Mucosa of descending colon (tissue), 3 donors: ENCODE measurements around the gene SLC6A12. TPM values are rescaled to one million over a fixed set of nuclear protein-coding genes. Genes with fewer than 3 reads are reported as not detected.

ENCODE experiments used
- ATAC-seq: fragments of 200-7000 bp; cut with Tn5 transposase; one replicate; pipeline ENCODE4 v1.9.1; 2020; ENCODE audit warnings: mild to moderate bottlenecking, moderate library complexity
- DNase-seq, 3 donors: peaks; one replicate each; pipeline ENCODE4 v3.0.0-alpha.2; 2020
- H3K36me3 ChIP-seq: fragments of 200-600 bp; one replicate; pipeline ENCODE4 v1.8.0; 2021; ENCODE audit warnings: low read depth, mild to moderate bottlenecking
- H3K4me1 ChIP-seq: fragments of 200-600 bp; one replicate; pipeline ENCODE4 v1.8.0; 2021; ENCODE audit warnings: low read depth, mild to moderate bottlenecking
- H3K4me3 ChIP-seq: fragments of 200-600 bp; one replicate; pipeline ENCODE4 v1.8.0; 2021; ENCODE audit warnings: mild to moderate bottlenecking
- H3K9me3 ChIP-seq: fragments of 200-600 bp; one replicate; pipeline ENCODE4 v1.8.0; 2021; ENCODE audit warnings: mild to moderate bottlenecking
- intact Hi-C, 2 donors: fragments of 100-400 bp; cut with DNase I in 1 of 2; cut with micrococcal nuclease in 1 of 2; formaldehyde crosslinking; loops; one replicate each; pipeline versions ENCODE4 v1.11.0 to v1.11.1; 2022; cut with DNase I, micrococcal nuclease
- long read RNA-seq, 2 donors: library from polyadenylated mRNA; unstranded; transcript quantifications; one replicate each; pipeline ENCODE4 v2.0.0, GENCODE V29; 2019 to 2021
- total RNA-seq, 3 donors: library from RNA; stranded (reverse); fragmentation: NEBNext Ultra II Directional in 2 of 3; extraction: Animal tissue kit (Norgen Biotek cat#: 25700) in 2 of 3; gene quantifications; one replicate each; pipeline versions ENCODE4 v1.2.1 to v1.2.4, GENCODE V29; 2021 to 2023
- TF ChIP-seq, protein P1 (sequence below): fragments of 200-600 bp; IDR thresholded peaks from one replicate; pipeline ENCODE4 v1.8.0; 2022; ENCODE audit warnings: antibody characterized with exemption, mild to moderate bottlenecking
- donor health status: DM: no; HTN: no; CAD: no; lungs with moderate emphysema.
- donor health status: DM: no; HTN: no; CAD: no.
- donor health status: DM: no; HTN: yes; CAD: no.

Gene SLC6A12
- total RNA-seq: 1 to 10 TPM in 2 of 3 donors, not detected in 1; 1.3 to 5.1 TPM
- long read RNA-seq, donor 1, partial matches to known transcripts: 0 of 2 reads
- long read RNA-seq, donor 1, other reads (novel, unspliced or antisense): 2 of 2 reads
- long read RNA-seq, donor 2, partial matches to known transcripts: 0 of 1 reads
- long read RNA-seq, donor 2, other reads (novel, unspliced or antisense): 1 of 1 reads

DNA sequence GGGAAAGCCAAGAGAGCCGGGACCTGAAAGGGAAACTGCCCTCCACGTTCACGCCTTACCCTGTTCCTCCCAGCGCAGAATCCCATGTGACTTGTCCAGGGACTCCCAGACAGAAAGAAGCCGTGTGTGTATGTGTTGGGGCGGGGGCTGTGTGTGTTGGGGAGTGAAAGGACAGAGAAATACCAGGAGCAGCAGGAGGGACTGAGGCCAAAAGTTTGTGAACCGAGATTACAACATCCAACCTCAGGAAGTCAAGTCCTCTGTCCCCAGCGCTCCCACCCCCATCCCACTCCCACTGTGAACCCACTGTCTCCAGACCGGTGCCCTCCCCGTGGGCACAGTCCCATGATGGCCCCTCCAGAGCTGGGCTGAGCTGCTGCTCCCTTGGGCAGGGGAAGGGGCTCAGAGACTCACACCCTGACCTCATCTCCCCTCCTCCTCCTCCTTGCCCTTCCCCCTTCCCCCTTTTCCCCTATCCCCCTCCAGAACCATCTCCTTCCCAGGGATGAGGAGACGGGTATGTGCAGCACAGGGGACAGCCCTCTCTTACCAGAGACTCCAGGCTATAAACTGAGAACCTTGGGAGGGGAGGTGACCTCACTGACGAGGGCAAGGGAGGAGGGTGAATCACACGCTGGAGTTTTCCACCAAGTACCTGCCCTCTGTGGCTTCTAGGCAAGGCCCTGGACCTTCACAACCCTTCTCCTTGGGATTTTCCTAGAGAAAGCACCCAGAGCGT lies at the start of gene SLC6A12:
TSS of gene SLC6A12 (minus strand) at position 155 of the 739 bp plus-strand sequence. CDS start 4,171 bp downstream, outside the sequence.
- ATAC-seq (peak; percentile 40), DNase-seq (no peak)
- H3K9me3 ChIP-seq: no peaks in the 10 kb centered on the region
- intact Hi-C loops: no loop called here
- peaks cover 19% of the 10 kb centered on the region for H3K4me1 ChIP-seq
- TF ChIP-seq, protein P1, sequence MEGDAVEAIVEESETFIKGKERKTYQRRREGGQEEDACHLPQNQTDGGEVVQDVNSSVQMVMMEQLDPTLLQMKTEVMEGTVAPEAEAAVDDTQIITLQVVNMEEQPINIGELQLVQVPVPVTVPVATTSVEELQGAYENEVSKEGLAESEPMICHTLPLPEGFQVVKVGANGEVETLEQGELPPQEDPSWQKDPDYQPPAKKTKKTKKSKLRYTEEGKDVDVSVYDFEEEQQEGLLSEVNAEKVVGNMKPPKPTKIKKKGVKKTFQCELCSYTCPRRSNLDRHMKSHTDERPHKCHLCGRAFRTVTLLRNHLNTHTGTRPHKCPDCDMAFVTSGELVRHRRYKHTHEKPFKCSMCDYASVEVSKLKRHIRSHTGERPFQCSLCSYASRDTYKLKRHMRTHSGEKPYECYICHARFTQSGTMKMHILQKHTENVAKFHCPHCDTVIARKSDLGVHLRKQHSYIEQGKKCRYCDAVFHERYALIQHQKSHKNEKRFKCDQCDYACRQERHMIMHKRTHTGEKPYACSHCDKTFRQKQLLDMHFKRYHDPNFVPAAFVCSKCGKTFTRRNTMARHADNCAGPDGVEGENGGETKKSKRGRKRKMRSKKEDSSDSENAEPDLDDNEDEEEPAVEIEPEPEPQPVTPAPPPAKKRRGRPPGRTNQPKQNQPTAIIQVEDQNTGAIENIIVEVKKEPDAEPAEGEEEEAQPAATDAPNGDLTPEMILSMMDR: no peak
- no peak within 1 kb of the TSS for H3K4me3 ChIP-seq
- H3K36me3 ChIP-seq: no peaks in the 10 kb centered on the region

DNA sequence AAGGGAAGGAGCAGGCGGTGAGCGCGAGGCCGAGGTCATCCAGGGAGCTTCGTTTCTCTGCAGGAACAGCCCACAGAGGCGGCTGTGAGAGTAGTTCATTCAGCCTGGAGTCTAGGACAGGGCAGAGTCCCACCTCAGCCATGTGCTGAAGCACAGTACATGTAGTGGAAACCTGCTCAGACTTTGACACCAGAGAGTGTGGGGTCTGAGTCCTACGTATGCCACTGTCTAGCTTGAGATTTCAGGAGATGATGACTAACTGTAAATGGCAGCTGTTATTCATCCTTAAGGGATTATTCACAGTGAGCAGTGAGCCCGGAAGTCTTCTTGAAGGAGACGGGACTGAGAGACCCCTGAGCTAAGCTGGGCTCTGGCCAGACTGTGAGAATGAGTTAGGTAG lies 49.6 kb upstream of the SLC6A12 start:
- intact Hi-C loops: no loop called here
- no peaks in the 10 kb centered on the region for H3K36me3 ChIP-seq

DNA sequence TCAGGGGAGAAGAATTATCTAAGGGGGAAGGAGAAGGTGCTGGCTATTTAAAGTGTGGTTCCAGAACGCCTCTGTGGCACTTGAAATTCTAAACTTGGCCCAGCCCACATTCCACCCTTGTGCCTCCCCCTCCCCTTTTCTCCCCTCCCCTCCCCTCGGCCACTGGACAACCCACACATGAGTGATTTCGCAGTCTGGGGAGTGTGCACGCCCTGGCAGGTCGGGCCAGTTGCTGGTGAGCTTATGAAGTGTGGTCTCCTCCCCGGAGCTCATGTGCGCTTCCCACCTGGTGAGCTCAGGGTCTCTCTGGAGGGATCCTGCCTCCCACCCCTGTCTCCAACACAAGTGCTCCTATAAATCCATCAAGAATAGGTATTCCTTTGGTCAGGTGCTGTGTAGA lies 48.9 kb upstream of the SLC6A12 start, which contains the start of gene SLC6A13:
TSS of gene SLC6A13 (minus strand) at position 20 of the 400 bp plus-strand sequence. CDS start 2,784 bp downstream, outside the sequence.
- H3K4me1 ChIP-seq: no peaks in the 10 kb centered on the region
- no peak for DNase-seq
- TF ChIP-seq, protein P1: no peak
- no peaks in the 10 kb centered on the region for H3K36me3 ChIP-seq
- no peak within 1 kb of the TSS for H3K4me3 ChIP-seq
- intact Hi-C loops: no loop called here
- H3K9me3 ChIP-seq: no peaks in the 10 kb centered on the region
- ATAC-seq: no peak

More for the DNA sequence above, 49.6 kb upstream of the SLC6A12 start:
- no peak overlapping the region for H3K4me3 ChIP-seq
- no peaks in the 10 kb centered on the region for H3K9me3 ChIP-seq
- DNase-seq: no peak
- H3K4me1 ChIP-seq: no peaks in the 10 kb centered on the region
- no peak for ATAC-seq
- TF ChIP-seq, protein P1: no peak

DNA sequence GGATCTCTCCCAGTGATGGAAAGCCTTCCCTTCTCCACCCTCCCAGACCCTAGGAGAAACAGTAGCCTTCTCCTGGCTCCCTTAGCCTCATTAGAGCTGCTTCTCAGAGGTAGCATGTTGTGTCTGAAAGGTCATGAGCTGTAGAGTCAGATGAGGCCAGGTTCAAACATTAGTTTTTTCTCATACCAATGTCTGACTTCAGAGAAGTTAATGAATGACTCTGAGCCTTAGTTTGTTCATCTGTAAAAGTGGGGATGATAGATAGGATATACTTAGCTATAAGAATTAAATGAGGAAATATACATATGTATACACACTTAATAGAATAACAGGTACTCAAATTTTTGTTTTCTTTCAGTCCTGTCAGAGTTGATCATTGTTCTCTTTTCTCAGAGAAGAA lies 48.2 kb upstream of the SLC6A12 start:
- H3K4me3 ChIP-seq: no peak overlapping the region
- intact Hi-C loops: no loop called here
- TF ChIP-seq, protein P1: no peak
- DNase-seq: no peak
- no peaks in the 10 kb centered on the region for H3K4me1 ChIP-seq
- no peaks in the 10 kb centered on the region for H3K36me3 ChIP-seq
- no peak for ATAC-seq
- no peaks in the 10 kb centered on the region for H3K9me3 ChIP-seq

DNA sequence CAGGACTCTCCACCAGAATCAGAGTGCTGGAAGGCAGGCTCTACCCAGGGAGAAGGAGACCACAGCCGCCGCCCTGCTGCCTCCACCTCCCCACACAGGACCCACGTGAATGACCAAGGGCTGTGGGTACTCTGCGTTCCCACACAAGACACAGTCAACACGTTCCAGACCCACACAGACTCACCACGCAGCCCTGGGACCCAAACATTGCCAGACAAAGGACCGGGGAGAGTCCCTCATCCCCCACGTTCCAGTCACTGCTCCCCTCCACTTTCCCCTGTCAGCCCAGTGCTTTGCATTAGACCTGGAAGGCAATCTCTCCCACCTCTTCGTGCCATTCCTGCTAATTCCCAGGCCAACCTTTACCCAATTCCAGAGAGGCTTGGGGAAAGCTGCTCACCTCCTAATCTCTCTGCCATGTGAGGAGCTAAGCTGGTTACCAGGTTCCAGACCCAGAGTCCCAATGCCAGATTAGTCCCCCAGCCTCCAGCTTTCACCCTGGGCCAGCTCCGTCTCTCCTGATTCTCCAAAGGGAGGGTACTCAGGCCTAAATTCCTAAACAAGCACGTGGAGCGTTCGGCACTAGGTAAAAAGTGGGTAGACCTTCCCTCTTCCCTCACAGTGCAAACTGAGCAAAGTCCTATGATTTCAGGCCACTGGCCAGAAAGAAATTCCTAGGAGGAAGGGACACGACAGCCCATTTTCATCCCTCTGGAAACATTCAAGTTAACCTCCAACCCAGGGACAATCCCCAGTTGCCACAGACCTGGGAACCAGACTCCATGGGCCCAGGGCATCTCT lies 43.8 kb upstream of the SLC6A12 start:
- no peaks in the 10 kb centered on the region for H3K9me3 ChIP-seq
- TF ChIP-seq, protein P1: no peak
- no peak for ATAC-seq
- no peaks in the 10 kb centered on the region for H3K4me1 ChIP-seq
- no peaks in the 10 kb centered on the region for H3K36me3 ChIP-seq
- intact Hi-C loops: no loop called here
- DNase-seq: no peak
- H3K4me3 ChIP-seq: no peak overlapping the region
